Ovary (tissue), 3 donors: ENCODE results near the gene AKAP6.

Experiments
- CTCF ChIP-seq, 3 donors: fragments of 450-650 bp in 2 of 3; fragments of 200-600 bp in 1 of 3; IDR thresholded peaks; one replicate each; pipeline versions ENCODE4 v1.5.1 to v1.8.0; 2016 to 2022; ENCODE audit warnings: antibody characterized with exemption in 3 of 3, mild to moderate bottlenecking in 1 of 3
- EP300 ChIP-seq: sonication (generic); formaldehyde crosslinking; IDR thresholded peaks from one replicate; pipeline ENCODE4 v1.6.1; 2017; ENCODE audit warnings: antibody characterized with exemption
- POLR2A ChIP-seq: fragments of 450-650 bp; IDR thresholded peaks from one replicate; pipeline ENCODE4 v1.6.1; 2017; ENCODE audit warnings: antibody characterized with exemption, mild to moderate bottlenecking, moderate library complexity
- donor health status: DM: no; HTN: no; CAD: no.

GRCh38 chr14:32330351-32331111 is 1.4 kb downstream of the AKAP6 start:
- TF ChIP-seq EP300 (no peak), CTCF (IDR thresholded peaks at IDR 0.05) (no peak), POLR2A (no peak)
